GM19467 (cell line): ENCODE results near the gene BLCAP.

Experiments used
- ATAC-seq: cut with Tn5 transposase; IDR thresholded peaks from one replicate; pipeline ENCODE4 v1.9.1; 2021; ENCODE audit warnings: mild to moderate bottlenecking, moderate library complexity; ENCODE audit not compliant: unreplicated experiment

Gene BLCAP

DNA sequence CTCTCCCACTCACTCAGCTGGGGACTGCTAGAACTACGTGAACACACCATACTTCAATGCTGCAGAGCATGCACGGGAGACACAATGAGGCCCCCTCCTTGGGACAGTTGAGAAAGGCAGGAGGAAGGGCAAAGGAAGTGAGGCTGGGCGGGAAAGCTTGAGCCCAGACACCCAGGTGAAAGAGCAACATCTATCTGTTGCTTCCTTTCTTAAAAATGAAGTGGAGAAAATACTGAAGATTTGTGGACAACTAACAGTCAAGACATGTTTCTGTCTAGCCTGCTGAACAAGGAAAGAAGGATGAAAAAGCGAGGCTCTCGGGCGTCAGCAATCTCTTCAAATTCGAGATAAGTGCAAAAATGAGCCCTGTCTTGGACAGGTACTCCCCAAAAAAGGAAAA lies 9.6 kb downstream of the BLCAP start:
- ATAC-seq = no peak

DNA sequence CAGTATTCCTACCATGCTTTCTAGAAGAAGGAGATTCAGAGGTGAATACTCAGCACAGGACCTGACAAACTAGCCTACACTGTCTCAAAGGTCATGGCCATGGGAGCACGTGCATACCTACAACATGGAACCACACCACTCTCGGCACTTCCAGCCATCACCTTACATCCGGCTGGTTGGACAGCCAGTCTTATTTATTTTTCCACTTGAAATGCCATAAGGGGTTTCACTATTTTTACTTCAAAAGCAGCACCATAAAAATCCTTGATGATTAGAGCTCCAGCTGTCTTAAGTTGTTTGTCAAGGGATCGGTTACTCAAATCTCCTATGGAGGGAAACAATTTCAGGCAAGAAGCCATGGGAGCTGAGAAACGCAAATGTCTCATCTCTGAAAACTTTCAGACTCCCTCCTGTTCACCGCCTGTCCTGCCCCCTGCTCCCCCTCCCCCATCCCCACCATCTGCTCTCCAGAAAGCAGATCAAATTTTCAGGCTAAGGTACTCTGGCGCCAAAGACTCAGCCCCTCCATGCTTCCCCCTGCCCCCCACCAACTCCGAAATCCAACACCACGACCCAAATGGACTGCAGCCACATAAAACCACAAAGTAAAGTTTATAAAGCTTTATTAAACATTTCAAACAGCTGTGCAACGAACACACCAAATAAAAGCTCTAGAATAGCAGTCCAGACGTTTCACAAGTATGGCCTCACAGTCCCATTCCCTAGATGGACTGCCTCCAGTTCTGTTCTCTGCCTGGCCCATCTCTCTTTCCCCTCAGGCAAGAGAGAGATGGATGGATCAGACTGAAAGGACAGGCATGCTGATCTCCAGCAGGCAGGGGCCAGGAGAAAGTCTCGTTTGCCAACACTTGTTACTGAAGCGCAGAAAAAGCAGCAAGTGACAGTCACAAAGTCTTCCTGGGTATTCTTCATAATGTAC lies 10.6 kb downstream of the BLCAP start:
- ATAC-seq = no peak

DNA sequence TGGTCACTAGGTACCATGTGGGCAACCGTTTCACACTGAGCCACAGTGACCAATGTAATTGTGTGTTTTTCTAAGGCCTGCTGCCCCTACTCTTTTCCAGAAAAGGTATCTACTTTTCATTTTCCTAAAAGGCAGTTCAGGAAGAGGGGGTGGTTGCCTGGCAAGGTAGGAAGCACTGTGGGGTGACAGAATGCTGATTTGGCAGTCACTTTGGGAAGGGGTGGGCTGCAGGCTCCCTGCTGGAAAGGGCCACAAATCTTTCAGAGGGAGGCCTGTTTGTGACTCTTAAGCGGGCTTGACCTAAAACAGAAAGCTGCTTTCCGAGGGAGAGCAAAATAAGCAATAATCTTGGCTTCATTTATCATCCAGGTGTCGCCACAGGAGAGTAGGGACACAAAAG lies 11.8 kb downstream of the BLCAP start:
- no peak for ATAC-seq

DNA sequence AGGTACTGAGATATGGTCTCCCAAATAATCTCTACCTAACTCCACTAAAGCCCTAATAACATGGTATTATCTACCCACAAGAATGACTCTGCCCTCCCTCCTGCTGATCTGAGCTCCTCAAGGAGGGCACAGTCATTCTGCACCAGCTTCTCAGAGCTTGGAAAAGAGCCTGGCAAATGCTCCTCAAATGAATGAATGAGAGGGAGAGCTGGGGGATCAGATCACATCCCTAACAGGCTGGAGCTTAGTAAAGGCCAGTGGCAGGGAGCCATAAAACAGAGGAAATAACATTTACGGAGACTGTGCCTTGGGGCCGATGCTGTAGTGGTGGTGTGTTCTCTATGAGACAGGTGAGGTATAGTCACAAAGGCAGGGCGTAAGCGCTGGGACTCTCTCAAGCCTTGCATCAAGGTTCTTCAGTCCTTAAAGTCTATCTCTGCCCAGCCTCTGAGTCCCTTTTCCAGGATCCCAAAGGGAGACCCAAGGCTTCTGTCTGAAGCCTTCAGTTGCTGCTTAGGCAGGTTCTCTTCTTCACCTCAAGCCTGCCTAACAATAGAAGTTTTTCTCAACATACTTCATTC lies 13.8 kb downstream of the BLCAP start:
- ATAC-seq = no peak

DNA sequence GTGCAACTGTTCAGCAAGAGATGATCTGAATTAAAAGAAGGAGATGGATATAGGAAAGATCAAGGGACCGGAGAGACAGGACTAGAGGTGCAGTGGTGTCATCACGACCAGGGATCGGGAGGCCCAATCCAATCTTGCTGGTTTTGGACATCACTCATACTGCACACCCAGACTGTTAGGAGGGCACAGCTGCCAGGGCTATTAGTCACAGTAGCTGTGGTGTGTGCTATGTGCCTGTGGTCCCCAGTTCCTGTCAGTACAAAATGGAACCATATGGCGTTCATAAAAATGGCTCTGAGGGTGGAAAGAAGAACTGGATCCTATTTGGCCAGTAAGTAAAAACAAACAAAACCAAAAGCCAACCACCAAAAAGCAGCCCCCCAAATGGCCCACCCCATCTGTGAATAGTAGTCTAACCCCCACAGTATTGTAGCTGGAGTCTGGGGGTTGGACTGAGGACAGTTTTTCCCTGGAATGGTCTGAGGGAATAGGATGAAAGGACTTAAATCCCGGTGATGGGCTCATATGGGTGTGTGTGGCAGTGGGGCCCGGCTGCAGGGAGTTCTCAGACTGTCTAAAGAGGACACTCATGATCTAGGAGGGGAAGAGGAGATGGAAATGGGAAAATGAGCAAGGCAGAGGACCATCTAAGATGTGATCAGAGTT lies 15.9 kb downstream of the BLCAP start:
- no peak for ATAC-seq

DNA sequence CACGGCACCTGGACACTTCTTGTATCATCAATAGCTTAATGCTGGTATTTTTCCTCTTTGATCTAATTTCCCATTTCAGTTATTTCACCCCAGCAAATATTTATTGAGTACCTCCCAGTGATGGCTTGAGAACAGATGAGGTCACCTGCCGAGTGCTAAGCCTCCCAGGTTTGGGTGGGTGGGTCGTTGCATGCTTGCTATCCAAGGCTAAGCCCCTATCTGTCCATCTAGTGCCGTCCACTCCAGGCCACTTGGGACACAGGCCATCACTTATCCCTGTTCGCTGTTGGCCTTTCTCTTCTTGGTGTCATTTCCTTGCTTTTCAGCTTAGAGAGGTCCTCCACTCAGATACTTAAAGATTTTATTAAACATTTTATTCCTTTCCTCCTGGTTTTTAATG lies 17.4 kb downstream of the BLCAP start:
- no peak for ATAC-seq

DNA sequence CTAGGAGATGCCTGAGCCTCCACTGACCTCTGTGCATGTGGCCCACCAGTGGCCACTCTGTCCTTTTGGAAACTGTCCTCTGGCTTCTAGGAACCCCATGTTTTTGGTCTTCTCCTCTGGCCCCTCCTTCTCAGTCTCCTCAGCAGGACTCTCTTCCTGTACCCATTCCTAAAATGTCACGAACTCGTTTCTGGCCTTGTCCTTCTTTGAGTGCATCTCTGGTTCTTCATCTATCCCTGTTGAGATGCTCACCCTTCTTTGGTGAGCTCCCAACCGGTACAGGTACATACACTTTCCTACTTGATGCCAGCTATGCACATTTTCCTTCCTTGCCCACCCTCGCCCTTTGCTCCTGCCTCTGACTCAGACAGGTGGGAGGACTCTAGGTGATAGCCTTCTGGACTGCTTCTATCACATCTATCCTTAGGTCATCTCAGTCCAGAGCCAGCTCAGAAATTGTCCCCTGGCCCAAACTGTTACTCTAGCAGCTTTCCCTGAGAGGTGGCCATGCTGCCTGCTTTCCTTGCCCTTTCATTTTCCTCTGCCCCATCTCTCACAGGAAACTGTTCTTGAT lies 21.4 kb downstream of the BLCAP start:
- ATAC-seq = no peak

DNA sequence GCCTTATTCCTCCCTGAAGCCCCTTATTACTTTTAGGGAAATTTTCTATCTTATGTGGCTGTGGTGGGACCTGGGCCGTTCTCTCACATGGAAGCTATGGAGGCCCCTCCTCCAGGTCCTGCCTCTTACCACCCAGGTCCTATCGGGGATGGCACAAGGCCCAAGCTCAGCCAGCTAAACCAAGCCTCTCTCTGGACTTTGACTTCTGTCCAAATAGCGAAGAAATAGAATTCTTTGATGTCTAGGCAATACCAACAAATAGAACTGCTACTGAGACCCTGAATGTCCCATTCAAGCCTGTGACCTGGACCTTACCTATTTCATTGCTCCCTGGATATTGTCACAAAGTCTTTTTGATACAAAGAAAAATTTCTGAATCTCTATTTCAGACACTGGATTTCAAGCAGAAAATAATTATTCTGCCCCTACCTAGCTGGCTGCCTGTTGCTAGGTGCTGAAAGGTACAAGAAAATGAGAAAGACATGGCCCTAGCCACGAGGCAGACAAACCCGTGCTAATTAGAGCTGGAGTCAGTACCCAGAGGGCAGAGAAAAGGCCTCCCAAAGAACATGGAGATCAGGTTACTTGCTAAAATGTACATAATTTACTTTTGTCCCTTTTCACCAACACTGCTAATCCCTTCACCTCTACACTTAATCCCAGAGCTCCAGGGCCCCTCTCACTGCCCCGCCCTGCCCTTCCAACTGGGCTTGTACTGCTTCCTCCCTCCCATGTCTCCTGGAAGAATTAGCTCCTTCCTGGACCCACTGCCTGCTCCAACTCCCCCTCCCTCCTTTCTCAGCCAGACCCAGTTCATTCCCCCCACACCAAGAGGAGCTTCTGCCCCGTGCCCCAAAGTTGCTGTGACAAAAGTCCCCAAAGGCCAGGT lies 22.2 kb downstream of the BLCAP start:
- no peak for ATAC-seq

DNA sequence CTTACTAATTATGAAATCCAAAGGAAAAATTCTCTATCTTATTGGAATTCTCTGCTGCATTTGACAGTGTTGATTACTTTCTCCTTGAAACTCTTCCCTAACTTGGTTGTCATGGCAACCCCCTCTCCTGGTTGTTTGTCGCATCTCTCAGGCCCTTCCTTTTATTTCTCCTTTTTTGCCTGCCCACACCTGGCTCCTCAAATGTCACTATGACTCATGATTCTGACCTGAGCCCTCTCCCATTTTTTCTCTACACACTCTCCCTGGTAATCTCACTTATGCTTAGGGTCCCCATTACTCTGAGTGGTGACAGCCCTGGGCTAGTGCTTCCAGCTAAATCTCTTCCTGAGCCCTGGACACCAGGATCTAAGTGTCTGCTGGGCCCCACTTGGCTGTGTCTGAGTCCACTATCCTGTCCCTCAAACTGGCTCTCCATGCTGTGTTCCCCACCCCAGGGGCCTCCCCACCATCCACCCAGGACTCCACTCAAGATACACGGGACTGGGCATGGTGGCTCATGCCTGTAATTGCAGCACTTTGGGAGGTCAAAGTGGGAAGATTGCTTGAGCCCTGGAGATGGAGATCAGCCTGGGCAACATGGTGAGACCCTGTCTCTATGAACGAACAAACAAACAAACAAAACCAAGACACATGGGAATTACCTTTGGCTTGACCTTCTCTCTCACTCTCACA lies 23.1 kb downstream of the BLCAP start:
- no peak for ATAC-seq

DNA sequence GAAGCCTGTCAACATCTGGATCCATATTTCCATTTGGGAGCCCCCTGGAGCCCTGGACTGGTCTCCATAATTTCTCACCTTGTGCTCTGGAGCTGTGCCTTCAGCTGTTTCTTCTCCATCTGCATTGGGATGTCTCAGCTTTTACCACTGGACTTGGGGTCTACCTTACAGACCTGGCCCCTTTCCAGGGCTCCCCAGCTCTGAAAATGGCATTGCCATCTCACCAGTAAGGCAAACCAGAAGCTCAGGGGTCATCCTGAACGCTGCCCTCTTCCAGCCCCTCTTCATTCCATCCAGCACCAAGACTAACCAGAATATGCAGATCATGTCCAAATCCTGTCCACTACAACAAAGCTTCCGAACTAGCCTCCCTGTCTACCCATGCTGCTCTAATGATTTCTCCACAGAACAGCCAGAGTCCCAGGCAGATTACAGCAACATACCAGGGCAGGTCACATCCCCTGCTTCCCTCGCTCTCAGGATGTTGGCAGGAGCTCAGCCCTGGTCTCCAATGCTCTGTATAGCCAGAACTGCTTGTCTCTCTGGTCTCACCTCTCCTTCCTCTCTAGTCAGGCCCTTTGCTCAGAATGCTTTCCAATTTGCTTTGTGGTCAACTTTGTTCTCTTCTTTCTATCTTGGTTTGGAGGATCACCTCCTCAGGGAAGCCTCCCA lies 24.3 kb downstream of the BLCAP start:
- ATAC-seq = no peak

DNA sequence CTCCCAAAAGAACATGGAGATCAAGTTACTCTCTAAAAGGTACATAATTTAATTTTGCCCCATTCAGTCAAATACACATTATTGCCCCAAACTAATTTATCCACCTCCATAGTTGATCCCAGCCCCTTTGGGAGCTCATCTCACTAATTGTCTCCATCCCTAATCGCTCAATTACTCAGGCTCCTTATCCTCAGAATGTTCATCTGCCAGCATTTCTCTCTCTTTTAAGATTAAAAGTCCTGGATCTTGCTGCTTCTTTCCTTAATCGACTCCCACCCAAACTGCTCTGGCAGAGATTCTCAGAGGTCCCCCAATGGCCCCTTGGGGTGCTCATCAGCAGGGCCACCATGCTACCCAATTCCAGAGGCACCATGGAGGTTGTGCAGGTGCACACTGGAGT lies 25.0 kb downstream of the BLCAP start:
- ATAC-seq = no peak

DNA sequence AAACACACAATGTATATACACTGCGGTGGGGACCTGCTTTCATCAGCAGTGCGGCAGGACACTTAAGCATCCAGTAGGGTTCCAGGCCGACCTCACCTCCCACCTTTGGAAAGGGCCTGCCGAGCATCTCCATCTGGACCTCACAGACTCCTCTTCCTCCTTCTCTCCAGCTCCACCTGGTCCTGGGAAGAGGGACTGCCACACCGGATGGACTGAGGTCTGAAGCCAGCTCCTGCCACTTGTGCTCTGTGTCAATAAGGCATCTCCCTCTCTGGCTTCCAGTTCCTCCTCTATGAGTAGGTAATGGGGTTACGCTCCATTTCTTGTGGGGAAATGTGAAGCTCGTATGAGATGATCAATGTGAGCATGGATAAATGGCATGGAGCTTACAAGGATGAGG lies 25.7 kb downstream of the BLCAP start:
- ATAC-seq = no peak

DNA sequence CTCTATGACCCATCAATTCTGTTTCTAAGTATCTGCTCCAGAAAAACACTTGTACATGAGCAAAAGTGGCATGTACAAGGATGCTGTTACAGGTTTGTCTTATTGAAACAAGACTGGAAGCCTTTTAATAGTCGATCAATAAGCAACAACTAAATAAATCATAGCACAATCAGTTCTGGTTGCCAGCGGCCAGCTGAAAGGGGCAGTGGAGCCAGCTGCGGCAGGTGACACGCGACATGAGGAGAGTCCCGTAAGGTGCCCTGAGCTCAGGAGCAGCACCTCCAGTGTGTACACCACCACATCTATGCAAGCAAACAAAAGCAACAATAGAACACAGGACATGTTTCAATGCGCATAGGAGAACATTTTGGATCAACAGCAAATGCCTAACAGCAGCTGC lies 27.4 kb downstream of the BLCAP start:
- ATAC-seq = no peak

DNA sequence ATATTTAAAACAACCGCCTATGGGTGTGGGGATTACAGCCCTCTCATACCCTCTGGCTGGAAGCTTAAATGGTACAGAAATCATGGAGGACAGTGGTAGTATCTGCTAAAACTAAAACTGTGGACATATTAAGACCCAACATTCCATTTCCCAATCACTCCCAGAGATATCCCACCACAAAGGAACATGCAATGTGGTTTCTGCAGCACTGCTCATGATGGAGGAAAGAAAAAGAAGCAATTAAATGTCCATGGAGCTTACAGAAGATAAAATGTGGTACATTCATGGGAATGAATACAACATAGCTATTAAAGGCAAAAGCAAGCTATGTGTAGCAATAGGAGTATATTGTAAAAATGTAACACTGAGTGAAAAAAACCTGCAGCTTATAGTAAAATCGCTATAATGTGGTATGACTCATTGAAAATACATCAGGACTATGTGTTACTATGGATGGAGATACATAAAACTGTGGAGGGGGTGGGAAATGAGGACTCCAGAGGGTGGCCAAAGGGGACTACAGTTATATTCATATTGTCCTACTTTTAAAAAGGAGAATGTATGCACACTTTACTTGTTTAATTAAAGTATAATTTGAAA lies 29.5 kb downstream of the BLCAP start:
- no peak for ATAC-seq

DNA sequence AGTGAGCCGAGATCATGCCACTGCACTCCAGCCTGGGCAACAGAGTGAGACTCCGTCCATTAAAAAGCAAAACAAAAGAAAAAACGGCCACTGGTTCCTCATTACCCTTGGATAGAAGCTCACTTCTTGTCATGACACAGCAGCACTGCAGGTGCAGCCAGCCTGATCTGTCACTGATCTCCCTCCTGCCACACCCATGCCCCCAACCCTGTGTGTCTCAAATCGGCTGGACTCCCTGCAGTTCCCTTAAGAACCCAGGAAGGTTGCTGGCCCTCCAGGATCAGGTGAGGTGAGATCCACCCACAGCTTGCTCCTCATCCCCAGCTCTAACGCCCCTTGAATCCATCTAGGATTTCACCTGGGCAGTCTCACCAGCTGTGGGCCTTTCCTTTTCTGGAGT lies 32.9 kb downstream of the BLCAP start:
- ATAC-seq = no peak

DNA sequence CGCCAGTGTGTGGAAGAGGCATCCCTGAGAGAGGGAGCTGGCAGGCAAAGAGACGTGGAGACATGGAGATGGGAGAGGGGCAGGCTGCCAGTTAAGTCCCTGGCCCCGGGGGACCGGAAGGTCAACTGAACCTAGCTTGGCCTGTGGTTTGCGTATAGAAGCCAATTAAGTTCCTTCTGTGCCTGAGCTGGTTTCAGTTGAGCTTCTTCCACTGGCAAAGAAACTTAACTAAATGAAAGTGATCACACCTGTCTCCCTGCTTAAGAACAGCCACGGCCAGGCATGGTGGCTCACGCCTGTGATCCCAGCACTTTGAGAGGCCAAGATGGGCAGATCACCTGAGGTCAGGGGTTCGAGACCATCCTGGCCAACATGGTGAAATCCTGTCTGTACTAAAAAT lies 33.4 kb downstream of the BLCAP start:
- no peak for ATAC-seq

DNA sequence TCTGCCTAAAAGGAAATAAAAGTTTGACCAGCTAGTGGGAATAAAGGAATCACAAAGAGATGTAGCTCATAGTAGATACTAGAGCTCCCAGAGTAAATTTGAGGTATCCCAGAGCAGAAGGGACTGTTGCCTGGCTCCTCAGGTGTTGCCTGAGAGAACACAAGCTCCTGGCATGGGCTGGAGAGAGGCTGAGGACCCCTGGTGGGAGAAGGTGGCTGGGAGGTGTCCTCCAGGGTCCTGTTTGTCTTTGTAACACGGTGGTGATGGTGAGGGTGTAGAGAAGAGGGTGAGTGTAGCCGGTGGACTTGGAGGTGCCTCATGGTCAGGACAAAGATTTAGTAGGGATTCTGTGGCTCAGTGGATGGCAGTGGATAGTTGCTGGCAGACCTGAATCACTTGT lies 34.7 kb downstream of the BLCAP start:
- no peak for ATAC-seq

DNA sequence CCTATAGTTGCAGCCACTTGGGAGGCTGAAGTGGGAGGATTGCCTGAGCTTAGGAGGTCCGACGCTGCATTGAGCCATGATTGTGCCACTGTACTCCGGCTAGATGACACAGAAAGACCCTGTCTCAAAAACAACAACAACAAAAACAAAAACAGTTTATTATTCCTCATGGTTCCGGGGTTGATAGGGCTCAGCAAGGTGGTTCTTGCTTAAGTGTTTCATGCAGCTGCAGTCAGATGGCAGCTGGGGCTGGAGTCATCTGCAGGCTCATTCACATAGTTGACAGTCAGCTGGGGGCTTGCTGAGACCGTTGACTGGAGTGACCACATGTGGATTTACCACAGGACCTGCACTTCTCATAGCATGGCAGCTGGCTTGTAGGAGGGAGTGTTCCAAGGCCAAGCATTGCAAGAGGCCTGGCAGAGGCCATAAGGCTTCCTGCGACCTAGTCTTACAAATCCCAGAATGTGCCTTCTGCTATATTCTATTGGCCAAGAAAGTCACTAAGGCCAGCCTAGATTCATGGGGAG lies 35.5 kb downstream of the BLCAP start:
- ATAC-seq = no peak
